AG08396 (cell line): ENCODE results near the gene NEUROD2.
A peak's percentile ranks its signal among the peaks of the same experiment; 100 is the strongest.

Experiments
- DNase-seq: peaks from one replicate; pipeline ENCODE4 v3.0.0; 2012; ENCODE audit warnings: low spot score, mixed read lengths

Gene NEUROD2

GRCh38 chr17:39579318-39580081, 28.2 kb downstream of the NEUROD2 start:
- no peak for DNase-seq

GRCh38 chr17:39578272-39578671, 29.4 kb downstream of the NEUROD2 start:
- DNase-seq: no peak

GRCh38 chr17:39576187-39576586, 31.5 kb downstream of the NEUROD2 start:
- no peak for DNase-seq

GRCh38 chr17:39573447-39574298, 34.0 kb downstream of the NEUROD2 start:
- peak; percentile 93 for DNase-seq

- DNase-seq: no peak
Observed at GRCh38 chr17:39572121-39572520, 35.6 kb downstream of the NEUROD2 start.

GRCh38 chr17:39569126-39569525, 38.6 kb downstream of the NEUROD2 start:
- no peak for DNase-seq

- DNase-seq: no peak
Observed at GRCh38 chr17:39568702-39569101, 39.0 kb downstream of the NEUROD2 start.

GRCh38 chr17:39566094-39566850, 41.4 kb downstream of the NEUROD2 start:
- DNase-seq: no peak

- no peak for DNase-seq
Observed at GRCh38 chr17:39564211-39564848, 43.4 kb downstream of the NEUROD2 start.

- no peak for DNase-seq
Observed at GRCh38 chr17:39563476-39563875, 44.2 kb downstream of the NEUROD2 start.

GRCh38 chr17:39562976-39563375, 44.7 kb downstream of the NEUROD2 start:
- no peak for DNase-seq

GRCh38 chr17:39562395-39562794, 45.3 kb downstream of the NEUROD2 start:
- DNase-seq: no peak

- no peak for DNase-seq
Observed at GRCh38 chr17:39556423-39556822, 51.3 kb downstream of the NEUROD2 start.

GRCh38 chr17:39555368-39555767, 52.4 kb downstream of the NEUROD2 start:
- DNase-seq: no peak
